PC-9 (cell line): ENCODE results near the gene TRIML2.

Experiments
- EZH2 ChIP-seq: fragments of 200-600 bp; sonication (generic); IDR thresholded peaks from 2 replicates; pipeline ENCODE4 v1.8.0; 2017; ENCODE audit warnings: antibody characterized with exemption, low read depth
- TF ChIP-seq, protein P1 (sequence below): fragments of 200-600 bp; sonication (generic); conservative IDR thresholded peaks from 2 replicates; pipeline ENCODE4 v1.6.1; 2017; ENCODE audit warnings: mixed run types, antibody characterized with exemption, mild to moderate bottlenecking, moderate library complexity

DNA sequence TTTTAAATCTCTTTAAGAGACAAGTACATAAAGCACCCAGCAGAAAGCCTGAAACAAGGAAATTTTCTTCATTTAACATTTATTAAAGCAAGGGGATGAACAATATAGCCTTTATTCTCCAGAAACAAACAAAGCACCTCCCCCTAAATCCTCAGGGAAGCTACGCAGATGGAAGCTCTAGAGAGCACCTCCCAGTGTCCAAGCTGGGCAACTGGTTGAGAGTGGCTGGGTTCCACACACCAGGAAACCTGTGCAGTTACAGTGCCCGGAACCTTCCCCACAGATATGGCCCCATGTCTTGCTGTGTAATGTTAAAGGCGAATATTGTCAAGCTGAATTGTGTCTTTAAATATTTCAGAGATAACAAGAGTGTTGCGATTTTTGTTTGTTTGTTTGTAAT is 21.0 kb upstream of the TRIML2 start:
- no peak for TF ChIP-seq EZH2
- TF ChIP-seq, protein P1, sequence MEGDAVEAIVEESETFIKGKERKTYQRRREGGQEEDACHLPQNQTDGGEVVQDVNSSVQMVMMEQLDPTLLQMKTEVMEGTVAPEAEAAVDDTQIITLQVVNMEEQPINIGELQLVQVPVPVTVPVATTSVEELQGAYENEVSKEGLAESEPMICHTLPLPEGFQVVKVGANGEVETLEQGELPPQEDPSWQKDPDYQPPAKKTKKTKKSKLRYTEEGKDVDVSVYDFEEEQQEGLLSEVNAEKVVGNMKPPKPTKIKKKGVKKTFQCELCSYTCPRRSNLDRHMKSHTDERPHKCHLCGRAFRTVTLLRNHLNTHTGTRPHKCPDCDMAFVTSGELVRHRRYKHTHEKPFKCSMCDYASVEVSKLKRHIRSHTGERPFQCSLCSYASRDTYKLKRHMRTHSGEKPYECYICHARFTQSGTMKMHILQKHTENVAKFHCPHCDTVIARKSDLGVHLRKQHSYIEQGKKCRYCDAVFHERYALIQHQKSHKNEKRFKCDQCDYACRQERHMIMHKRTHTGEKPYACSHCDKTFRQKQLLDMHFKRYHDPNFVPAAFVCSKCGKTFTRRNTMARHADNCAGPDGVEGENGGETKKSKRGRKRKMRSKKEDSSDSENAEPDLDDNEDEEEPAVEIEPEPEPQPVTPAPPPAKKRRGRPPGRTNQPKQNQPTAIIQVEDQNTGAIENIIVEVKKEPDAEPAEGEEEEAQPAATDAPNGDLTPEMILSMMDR: no peak
